DND-41 (cell line): Measurements from ENCODE around the gene RHOH.
A peak's percentile ranks its signal among the peaks of the same experiment; 100 is the strongest.

Experiments
- ATAC-seq: fragments of 200-7000 bp; cut with Tn5 transposase; 3 replicates; pipeline ENCODE4 v1.9.1; 2021; ENCODE audit warnings: low read depth; ENCODE audit not compliant: insufficient read depth
- DNase-seq: peaks from one replicate; pipeline ENCODE4 v3.0.0-alpha.2; 2020
- H2AFZ ChIP-seq: 2 replicates; pipeline ENCODE4 v1.6.0; 2012; ENCODE audit warnings: low read depth, low read length
- H3K27ac ChIP-seq: 2 replicates; pipeline ENCODE4 v1.5.1; 2012; ENCODE audit warnings: low read length, inconsistent platforms
- H3K27me3 ChIP-seq: fragments of 200-600 bp; sonication (generic); 2 replicates; pipeline ENCODE4 v1.6.0; 2012; ENCODE audit warnings: low read length, mild to moderate bottlenecking, inconsistent platforms; ENCODE audit not compliant: insufficient read depth, poor library complexity
- H3K36me3 ChIP-seq: 2 replicates; pipeline ENCODE4 v1.5.1; 2012; ENCODE audit warnings: low read length, inconsistent platforms; ENCODE audit not compliant: insufficient read depth
- H3K4me1 ChIP-seq: 2 replicates; pipeline ENCODE4 v1.5.1; 2012; ENCODE audit warnings: mild to moderate bottlenecking, low read length; ENCODE audit not compliant: insufficient read depth
- H3K4me2 ChIP-seq: 2 replicates; pipeline ENCODE4 v1.6.0; 2012; ENCODE audit warnings: mild to moderate bottlenecking, moderate library complexity, low read length, inconsistent platforms; ENCODE audit not compliant: insufficient read depth
- H3K4me3 ChIP-seq, 2 experiments: fragments of 200-600 bp in 1 of 2; shearing (Covaris generic) in 1 of 2; 2 replicates each; pipeline ENCODE4 v1.5.1; 2012 to 2016; ENCODE audit warnings: inconsistent platforms in 2 of 2, low read length in 2 of 2, mild to moderate bottlenecking in 2 of 2, low read depth in 1 of 2, moderate library complexity in 1 of 2
- H3K79me2 ChIP-seq: 2 replicates; pipeline ENCODE4 v1.6.0; 2012; ENCODE audit warnings: low read length, inconsistent platforms; ENCODE audit not compliant: insufficient read depth
- H3K9ac ChIP-seq: 2 replicates; pipeline ENCODE4 v1.6.0; 2012; ENCODE audit warnings: low read depth, mild to moderate bottlenecking, inconsistent platforms, low read length, moderate library complexity
- H3K9me3 ChIP-seq: 2 replicates; pipeline ENCODE4 v1.5.1; 2012; ENCODE audit warnings: low read length, moderate library complexity, mild to moderate bottlenecking, inconsistent platforms; ENCODE audit not compliant: insufficient read depth, severe bottlenecking
- H4K20me1 ChIP-seq: 2 replicates; pipeline ENCODE4 v1.6.0; 2012; ENCODE audit warnings: low read length; ENCODE audit not compliant: insufficient read depth
- EZH2 ChIP-seq: IDR thresholded peaks from 3 replicates; pipeline ENCODE4 v1.6.1; 2012; ENCODE audit warnings: borderline replicate concordance, low read depth, mild to moderate bottlenecking, moderate library complexity, low read length, inconsistent platforms; ENCODE audit not compliant: severe bottlenecking
- TF ChIP-seq, protein P1 (sequence below): IDR thresholded peaks from 2 replicates; pipeline ENCODE4 v1.5.1; 2012; ENCODE audit warnings: borderline replicate concordance, low read length, moderate library complexity, mild to moderate bottlenecking; ENCODE audit not compliant: poor library complexity, severe bottlenecking; ENCODE audit errors: extremely low read depth

Gene RHOH

DNA sequence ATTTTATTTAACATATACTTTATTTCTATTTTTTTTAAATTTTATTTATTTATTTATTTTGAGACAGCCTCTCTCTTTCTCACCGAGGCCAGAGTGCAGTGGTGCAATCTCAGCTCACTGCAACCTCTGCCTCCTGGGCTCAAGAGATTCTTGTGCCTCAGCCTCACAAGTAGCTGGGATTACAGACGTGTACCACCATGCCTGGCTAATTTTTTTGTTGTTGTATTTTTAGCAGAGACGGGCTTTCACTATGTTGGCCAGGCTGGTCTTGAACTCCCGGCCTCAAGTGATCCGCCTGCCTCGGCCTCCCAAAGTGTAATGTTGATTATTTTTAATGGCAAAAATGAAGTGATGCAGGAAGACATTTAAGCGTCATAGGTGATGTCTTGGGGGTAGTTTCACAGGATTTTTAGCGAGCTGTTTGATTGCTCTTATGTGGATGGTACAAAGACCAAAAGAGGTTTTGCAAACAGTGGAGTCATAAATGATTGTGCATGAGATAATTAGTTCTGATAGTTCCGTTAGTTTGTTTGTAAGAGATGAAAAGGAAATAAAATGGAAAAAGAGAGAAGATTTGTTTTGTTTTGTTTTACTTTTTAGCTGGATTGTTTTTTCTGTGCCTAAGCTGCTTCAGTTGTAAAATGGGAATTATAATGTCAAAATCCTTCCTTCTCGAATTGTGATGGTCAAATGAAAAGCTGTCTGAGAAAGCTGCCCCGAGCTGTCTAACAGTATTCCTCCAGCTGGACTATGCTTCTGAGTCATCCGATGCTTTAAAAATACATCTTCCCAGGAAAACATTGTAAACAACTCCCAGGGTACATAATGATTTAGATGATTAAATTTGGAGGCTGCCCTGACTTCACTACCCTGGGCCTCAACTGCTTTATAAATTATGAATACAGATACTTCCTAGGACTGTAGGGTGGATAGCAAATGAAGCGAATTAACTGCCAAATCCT is 14.7 kb downstream of the RHOH start:
- Histone ChIP-seq H3K9me3 (no peaks in the 10 kb centered on the region), H3K9ac (no peak overlapping the region), H3K4me3 (no peak overlapping the region), H4K20me1 (peaks cover 85% of the 10 kb centered on the region), H3K36me3 (peaks cover 70% of the 10 kb centered on the region), H3K79me2 (peaks cover 100% of the 10 kb centered on the region), H2AFZ (no peak overlapping the region), H3K4me1 (peaks cover 74% of the 10 kb centered on the region), H3K27me3 (no peaks in the 10 kb centered on the region), H3K27ac (peak overlapping the region; percentile 1; the same call in 1 of the 2 replicates), H3K4me2 (no peak overlapping the region)
- ATAC-seq (no peak), DNase-seq (no peak)
- no peak for TF ChIP-seq EZH2
- TF ChIP-seq, protein P1, sequence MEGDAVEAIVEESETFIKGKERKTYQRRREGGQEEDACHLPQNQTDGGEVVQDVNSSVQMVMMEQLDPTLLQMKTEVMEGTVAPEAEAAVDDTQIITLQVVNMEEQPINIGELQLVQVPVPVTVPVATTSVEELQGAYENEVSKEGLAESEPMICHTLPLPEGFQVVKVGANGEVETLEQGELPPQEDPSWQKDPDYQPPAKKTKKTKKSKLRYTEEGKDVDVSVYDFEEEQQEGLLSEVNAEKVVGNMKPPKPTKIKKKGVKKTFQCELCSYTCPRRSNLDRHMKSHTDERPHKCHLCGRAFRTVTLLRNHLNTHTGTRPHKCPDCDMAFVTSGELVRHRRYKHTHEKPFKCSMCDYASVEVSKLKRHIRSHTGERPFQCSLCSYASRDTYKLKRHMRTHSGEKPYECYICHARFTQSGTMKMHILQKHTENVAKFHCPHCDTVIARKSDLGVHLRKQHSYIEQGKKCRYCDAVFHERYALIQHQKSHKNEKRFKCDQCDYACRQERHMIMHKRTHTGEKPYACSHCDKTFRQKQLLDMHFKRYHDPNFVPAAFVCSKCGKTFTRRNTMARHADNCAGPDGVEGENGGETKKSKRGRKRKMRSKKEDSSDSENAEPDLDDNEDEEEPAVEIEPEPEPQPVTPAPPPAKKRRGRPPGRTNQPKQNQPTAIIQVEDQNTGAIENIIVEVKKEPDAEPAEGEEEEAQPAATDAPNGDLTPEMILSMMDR = no peak

DNA sequence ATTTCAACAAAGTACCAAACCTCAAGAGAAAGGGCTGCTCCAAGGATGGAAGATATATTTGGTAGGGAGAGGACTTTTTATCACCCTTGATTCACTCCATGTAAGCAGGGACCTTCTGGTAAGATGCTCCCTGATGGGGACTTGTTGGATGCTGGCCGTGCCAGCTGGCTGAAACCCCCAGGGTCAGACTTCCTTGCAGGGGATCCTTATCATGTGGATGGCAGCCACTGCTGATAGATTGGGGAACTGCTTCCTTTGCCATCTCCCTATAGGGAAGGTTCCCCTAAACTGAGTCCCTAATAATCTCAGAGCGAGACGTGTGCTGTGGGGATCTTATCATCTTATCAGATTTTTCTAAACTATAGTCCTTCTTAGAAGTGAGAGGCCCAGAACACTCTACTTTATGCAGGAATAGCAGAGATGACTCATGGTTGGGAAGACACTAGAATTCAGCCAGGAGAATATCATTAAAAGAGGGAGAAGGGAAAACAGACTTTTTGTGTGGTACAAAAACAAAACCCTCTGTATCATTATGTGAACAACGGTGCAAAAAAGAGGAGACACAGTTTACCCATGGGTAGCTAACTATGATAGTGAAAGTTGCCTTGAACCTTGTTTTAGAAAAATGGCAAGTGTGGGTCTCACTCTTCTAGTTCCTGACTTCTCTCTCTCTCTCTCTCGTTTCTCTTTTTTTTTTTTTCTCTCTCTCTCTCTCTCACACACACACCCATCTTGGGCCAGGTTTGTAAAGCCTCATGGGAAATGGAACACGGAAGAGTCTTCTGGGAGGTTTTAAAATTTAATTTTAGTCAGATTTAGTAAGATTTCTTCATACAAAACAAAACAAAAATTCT is 16.1 kb downstream of the RHOH start:
- Histone ChIP-seq H2AFZ (no peak overlapping the region), H3K79me2 (peaks cover 100% of the 10 kb centered on the region), H3K9me3 (no peaks in the 10 kb centered on the region), H3K4me1 (peaks cover 65% of the 10 kb centered on the region), H3K27me3 (no peaks in the 10 kb centered on the region), H3K36me3 (peaks cover 76% of the 10 kb centered on the region), H3K4me3 (no peak overlapping the region), H4K20me1 (peaks cover 89% of the 10 kb centered on the region), H3K4me2 (no peak overlapping the region), H3K27ac (no peak overlapping the region; the same call in 1 of the 2 replicates), H3K9ac (no peak overlapping the region)
- TF ChIP-seq, protein P1 = no peak
- no peak for TF ChIP-seq EZH2
- DNase-seq (no peak), ATAC-seq (no peak; the same call in 2 of the 3 replicates)

DNA sequence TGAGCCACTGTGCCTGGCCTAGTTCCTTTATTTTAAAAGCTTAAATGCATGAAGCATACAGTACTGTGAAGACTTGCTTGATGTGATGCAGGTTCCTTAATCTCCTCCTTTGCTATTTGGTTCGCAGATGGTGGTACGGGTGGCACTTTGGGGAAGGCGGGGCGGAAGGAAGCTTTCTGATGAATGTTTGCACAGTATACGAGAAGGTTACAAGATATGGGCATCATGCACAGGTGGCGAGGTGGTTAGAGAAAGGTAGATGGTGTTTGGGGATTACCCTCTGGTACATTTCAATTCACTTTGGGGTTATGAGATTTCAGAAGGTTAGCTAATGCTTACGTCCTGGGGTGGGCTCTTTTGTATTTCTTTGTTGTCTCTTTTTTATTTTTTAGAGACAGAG is 17.2 kb downstream of the RHOH start:
- H3K9ac ChIP-seq = no peak overlapping the region
- H3K79me2 ChIP-seq = peaks cover 100% of the 10 kb centered on the region
- H3K27ac ChIP-seq = no peak overlapping the region
- H3K27me3 ChIP-seq = no peaks in the 10 kb centered on the region
- no peak overlapping the region for H3K4me3 ChIP-seq
- H2AFZ ChIP-seq = no peak overlapping the region
- no peak overlapping the region for H3K4me2 ChIP-seq
- peaks cover 86% of the 10 kb centered on the region for H3K36me3 ChIP-seq
- no peak for TF ChIP-seq EZH2
- TF ChIP-seq, protein P1 = no peak
- peaks cover 64% of the 10 kb centered on the region for H3K4me1 ChIP-seq
- H3K9me3 ChIP-seq = no peaks in the 10 kb centered on the region
- ATAC-seq (no peak), DNase-seq (no peak)
- peaks cover 91% of the 10 kb centered on the region for H4K20me1 ChIP-seq
